Astrocyte (in vitro differentiated cells and primary cell): Measurements from ENCODE around the gene C1orf198.

Experiments used
- EZH2 ChIP-seq: IDR thresholded peaks from 2 replicates; pipeline ENCODE4 v1.6.1; 2012; ENCODE audit warnings: mild to moderate bottlenecking, low read length, inconsistent platforms; ENCODE audit not compliant: insufficient read depth
- TF ChIP-seq, protein P1 (sequence below): IDR thresholded peaks from 2 replicates; pipeline ENCODE4 v1.5.1; 2011; ENCODE audit warnings: low read depth, mild to moderate bottlenecking, inconsistent platforms, low read length, moderate library complexity; ENCODE audit not compliant: insufficient read depth

DNA sequence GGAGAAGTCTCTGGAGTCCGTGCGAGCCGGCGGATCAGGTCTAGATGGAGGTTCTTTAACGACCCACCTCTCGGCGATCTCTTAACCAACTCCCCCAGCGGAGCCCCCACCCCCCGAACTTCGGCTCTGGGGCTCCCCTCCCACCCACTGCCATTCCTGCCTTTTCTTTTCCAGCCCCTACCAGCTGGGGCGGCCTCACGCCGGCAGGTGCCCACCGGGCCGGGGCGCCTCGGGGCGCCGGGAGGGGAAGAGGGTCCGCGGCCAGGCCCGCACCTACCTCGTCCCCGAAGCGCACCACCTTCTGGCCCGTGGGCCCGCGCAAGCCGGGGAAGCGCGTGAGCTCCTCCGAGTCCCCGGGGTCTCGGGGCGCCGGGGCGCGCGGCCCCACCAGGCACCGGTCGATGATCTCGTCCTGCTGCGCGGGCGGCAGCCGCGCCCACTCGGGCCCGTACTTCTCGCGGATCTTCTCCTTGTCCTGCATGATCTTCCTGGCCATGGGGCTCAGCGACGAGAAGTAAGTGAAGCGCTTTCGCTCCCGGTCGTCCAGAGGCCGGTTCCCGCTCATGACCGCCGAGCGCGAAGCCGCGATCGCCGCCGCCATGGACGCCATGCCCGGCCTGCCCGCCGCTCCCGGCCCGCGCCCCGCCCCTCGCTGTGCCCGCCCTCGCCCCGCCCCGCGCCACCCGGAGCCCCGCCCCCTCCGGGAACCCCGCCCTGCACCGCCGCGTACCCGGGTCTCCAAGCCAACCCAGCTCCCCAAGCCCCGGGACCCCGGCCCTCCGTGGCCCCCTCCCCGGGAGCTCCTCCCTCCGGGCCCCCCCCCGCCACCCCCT, at the start of gene C1orf198:
- TF ChIP-seq, protein P1, sequence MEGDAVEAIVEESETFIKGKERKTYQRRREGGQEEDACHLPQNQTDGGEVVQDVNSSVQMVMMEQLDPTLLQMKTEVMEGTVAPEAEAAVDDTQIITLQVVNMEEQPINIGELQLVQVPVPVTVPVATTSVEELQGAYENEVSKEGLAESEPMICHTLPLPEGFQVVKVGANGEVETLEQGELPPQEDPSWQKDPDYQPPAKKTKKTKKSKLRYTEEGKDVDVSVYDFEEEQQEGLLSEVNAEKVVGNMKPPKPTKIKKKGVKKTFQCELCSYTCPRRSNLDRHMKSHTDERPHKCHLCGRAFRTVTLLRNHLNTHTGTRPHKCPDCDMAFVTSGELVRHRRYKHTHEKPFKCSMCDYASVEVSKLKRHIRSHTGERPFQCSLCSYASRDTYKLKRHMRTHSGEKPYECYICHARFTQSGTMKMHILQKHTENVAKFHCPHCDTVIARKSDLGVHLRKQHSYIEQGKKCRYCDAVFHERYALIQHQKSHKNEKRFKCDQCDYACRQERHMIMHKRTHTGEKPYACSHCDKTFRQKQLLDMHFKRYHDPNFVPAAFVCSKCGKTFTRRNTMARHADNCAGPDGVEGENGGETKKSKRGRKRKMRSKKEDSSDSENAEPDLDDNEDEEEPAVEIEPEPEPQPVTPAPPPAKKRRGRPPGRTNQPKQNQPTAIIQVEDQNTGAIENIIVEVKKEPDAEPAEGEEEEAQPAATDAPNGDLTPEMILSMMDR, result no peak
- no peak for TF ChIP-seq EZH2
